NB4 (cell line): ENCODE results near the gene CNNM2.
A peak's percentile ranks its signal among the peaks of the same experiment; 100 is the strongest.

Experiments used
- DNase-seq: peaks from one replicate; pipeline ENCODE4 v3.0.0; 2010; ENCODE audit warnings: low read depth
- H3K4me3 ChIP-seq: one replicate; pipeline ENCODE4 v1.5.1; 2011; ENCODE audit warnings: mild to moderate bottlenecking, low read depth, low read length, moderate library complexity
- CTCF ChIP-seq: IDR thresholded peaks from one replicate; pipeline ENCODE4 v1.5.1; 2012; ENCODE audit warnings: low read depth, low read length
- MAX ChIP-seq: IDR thresholded peaks from 2 replicates; pipeline ENCODE4 v1.6.1; 2011; ENCODE audit warnings: low read depth, low read length
- MYC ChIP-seq: IDR thresholded peaks from 2 replicates; pipeline ENCODE4 v1.6.1; 2011; ENCODE audit warnings: low read depth, low read length
- POLR2A ChIP-seq: IDR thresholded peaks from 2 replicates; pipeline ENCODE4 v1.6.1; 2011; ENCODE audit warnings: mild to moderate bottlenecking; ENCODE audit not compliant: insufficient read length; ENCODE audit errors: extremely low read depth

CNNM2 gene

GRCh38 chr10:103067956-103068355 is 149.9 kb downstream of the CNNM2 start:
- H3K4me3 ChIP-seq: no peak overlapping the region
- no peak for TF ChIP-seq MYC
- no peak for TF ChIP-seq MAX
- TF ChIP-seq CTCF: no peak
- TF ChIP-seq POLR2A: no peak
- no peak for DNase-seq

DNA sequence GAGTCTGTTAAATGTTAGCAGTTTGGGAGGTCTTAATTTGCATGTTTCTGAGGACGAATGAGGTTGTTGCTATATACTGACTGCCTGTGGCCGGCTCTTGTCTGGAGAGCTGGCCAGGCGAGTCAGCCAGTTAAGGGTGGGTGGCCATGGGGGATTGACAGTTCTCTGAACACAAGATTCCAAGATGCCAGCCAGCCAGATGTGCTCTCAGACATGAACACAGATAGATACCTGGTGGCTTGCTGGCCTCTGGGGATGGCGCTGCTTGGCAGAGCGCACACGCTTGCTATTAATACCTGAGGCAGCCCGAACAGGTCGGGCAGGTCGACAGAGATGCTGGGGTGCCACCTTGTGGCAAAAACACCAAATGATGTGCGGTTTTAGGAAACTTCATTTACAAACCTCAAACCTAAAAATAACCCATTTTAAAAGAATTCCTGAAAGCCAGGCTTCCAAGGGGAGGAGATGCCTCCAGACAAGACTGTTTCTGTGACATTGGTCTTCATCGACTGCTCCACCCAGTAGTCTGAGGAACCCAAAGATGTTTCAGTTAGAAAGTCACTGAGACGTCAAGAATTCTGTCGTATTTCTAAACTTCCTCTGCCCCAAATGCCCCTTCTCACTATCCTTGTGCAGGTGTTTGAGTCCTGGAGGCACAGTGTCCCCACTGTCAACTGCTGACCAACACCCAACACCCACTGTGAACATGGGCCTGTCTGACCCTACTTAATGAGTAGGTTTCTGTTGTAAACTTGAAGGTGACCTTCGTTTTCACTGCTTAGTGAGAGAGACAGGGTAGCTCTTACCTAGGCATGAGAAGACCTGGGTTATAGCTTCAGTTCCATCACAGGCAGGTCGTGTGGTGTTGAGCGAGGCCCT is 151.6 kb downstream of the CNNM2 start:
- TF ChIP-seq MYC (no peak), CTCF (peak; percentile 49)
- H3K4me3 ChIP-seq: no peak overlapping the region
- DNase-seq: peak; percentile 69

GRCh38 chr10:103072276-103072675 is 154.2 kb downstream of the CNNM2 start:
- H3K4me3 ChIP-seq: no peak overlapping the region
- DNase-seq: no peak
- TF ChIP-seq MAX: no peak
- no peak for TF ChIP-seq MYC
- no peak for TF ChIP-seq CTCF
- no peak for TF ChIP-seq POLR2A

DNA sequence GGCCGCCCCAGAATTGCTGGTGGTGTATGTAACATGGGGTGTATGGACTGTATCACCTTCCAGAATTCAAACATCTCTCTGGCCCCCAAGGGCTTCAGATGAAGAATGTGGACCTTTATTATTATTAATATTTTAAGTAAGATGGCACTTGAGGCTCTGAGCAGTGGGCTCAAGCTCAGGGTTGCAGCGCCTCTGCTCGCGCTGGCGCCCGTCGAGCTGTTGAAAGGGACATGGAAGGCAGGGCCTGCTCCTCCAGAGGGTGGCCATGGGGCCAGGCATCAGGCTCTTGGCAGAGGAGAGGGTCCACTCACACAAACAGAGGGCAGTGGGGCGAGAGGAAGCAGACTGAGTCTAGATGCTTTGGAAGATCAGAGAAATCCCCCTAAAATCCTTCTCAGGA is 154.8 kb downstream of the CNNM2 start:
- TF ChIP-seq MAX (no peak), POLR2A (no peak), MYC (no peak), CTCF (no peak)
- H3K4me3 ChIP-seq: no peak overlapping the region
- DNase-seq: no peak

GRCh38 chr10:103077020-103077419 is 158.9 kb downstream of the CNNM2 start:
- DNase-seq: no peak
- TF ChIP-seq MYC (no peak), CTCF (no peak), MAX (no peak), POLR2A (no peak)

More at GRCh38 chr10:103077020-103077419, 158.9 kb downstream of the CNNM2 start:
- no peak overlapping the region for H3K4me3 ChIP-seq
